K562 (cell line): ENCODE results near the gene PCDH12.

Source experiments
- CTCF ChIP-seq, 3 experiments: IDR thresholded peaks in 2 of 3; conservative IDR thresholded peaks in 1 of 3; 2 replicates each; pipeline ENCODE4 v1.5.1; 2011 to 2012; ENCODE audit warnings: low read length in 3 of 3, mild to moderate bottlenecking in 3 of 3, control low read depth in 2 of 3, improper control_type of control experiment in 1 of 3, inconsistent platforms in 1 of 3, low read depth in 1 of 3, mixed read lengths in 1 of 3, moderate library complexity in 1 of 3; ENCODE audit not compliant: insufficient read depth in 2 of 3
- MXI1 ChIP-seq: IDR thresholded peaks from 2 replicates; pipeline ENCODE4 v1.6.1; 2011; ENCODE audit warnings: low read depth, mild to moderate bottlenecking, improper control_type of control experiment, low read length
- SIX5 ChIP-seq, 2 experiments: IDR thresholded peaks; 2 replicates each; pipeline ENCODE4 v1.6.1; 2011; ENCODE audit warnings: low read length in 2 of 2, borderline replicate concordance in 1 of 2, low read depth in 1 of 2, mild to moderate bottlenecking in 1 of 2, moderate library complexity in 1 of 2; ENCODE audit not compliant: insufficient read depth in 1 of 2
- SNIP1 ChIP-seq: fragments of 450-650 bp; IDR thresholded peaks from 2 replicates; pipeline ENCODE4 v1.7.1; 2017; ENCODE audit warnings: low read depth, mild to moderate bottlenecking
- TEAD1 ChIP-seq, 2 experiments: fragments of 450-650 bp in 1 of 2; sonication (generic) in 1 of 2; formaldehyde crosslinking; IDR thresholded peaks; 2 replicates each; pipeline versions ENCODE4 v1.4.0 to v1.8.0; 2020 to 2022; ENCODE audit warnings: mild to moderate bottlenecking in 2 of 2, missing genetic modification reagents in 1 of 2
- TF ChIP-seq, protein P1 (sequence below): sonication (generic); formaldehyde crosslinking; IDR thresholded peaks from 2 replicates; pipeline ENCODE4 v1.8.0; 2022; ENCODE audit warnings: mild to moderate bottlenecking, low read depth, missing genetic modification reagents

GRCh38 chr5:141914797-141915196 is 43.2 kb downstream of the PCDH12 start:
- no peak for TF ChIP-seq CTCF (IDR thresholded peaks at IDR 0.05 in 2 of 3, conservative IDR thresholded peaks at IDR 0.05 in 1 of 3; ENCODE audit: insufficient read depth in 2 of 3, low read depth in 1 of 3, low read length in 3 of 3)
- no peak for TF ChIP-seq MXI1
- TF ChIP-seq, protein P1, sequence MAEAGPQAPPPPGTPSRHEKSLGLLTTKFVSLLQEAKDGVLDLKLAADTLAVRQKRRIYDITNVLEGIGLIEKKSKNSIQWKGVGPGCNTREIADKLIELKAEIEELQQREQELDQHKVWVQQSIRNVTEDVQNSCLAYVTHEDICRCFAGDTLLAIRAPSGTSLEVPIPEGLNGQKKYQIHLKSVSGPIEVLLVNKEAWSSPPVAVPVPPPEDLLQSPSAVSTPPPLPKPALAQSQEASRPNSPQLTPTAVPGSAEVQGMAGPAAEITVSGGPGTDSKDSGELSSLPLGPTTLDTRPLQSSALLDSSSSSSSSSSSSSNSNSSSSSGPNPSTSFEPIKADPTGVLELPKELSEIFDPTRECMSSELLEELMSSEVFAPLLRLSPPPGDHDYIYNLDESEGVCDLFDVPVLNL (CRISPR knock-in tag): no peak
- TF ChIP-seq SNIP1: no peak
- TF ChIP-seq SIX5 (IDR thresholded peaks at IDR 0.05; ENCODE audit: borderline replicate concordance in 1 of 2, insufficient read depth in 1 of 2, low read depth in 1 of 2, low read length in 2 of 2): no peak
- no peak for TF ChIP-seq TEAD1 (CRISPR knock-in tag; IDR thresholded peaks at IDR 0.05)
